Activated CD4-positive, CD25-positive, alpha-beta regulatory T cell (primary cell): ENCODE measurements around the gene ADGRG6.

Source experiments
- DNase-seq, 4 experiments: peaks; one replicate each; lab custom pipeline; 2025; lab: John Stamatoyannopoulos, UW

Gene ADGRG6

DNA sequence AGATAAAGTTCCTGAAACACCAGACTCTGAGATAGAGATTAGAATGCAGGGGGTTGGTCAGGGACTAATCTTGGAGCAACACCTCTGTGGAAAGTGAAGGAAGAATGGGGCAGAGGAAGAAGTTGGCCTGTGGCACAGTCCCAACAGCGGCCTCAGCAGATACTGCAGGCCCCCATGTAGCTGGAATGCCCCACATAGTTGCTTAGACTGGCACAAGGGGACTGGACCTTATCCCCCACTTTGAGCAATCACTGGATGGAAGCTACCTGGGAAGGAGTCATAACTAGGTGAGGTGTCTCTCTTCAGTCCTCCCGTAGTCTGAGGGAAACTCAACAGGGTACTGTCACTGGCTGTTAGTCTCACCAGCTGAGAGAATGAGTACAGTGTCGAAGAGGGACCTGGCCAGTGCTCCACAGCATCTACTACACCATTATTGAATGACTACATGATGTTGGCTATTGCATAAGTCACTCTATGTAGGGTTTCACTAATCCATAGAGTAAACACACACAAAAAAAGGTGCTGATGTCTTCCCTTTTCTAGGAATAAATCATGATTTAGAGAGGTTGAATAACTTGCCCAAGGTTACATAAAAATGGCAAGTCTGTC is 47.5 kb downstream of the ADGRG6 start:
- no peak for DNase-seq

DNA sequence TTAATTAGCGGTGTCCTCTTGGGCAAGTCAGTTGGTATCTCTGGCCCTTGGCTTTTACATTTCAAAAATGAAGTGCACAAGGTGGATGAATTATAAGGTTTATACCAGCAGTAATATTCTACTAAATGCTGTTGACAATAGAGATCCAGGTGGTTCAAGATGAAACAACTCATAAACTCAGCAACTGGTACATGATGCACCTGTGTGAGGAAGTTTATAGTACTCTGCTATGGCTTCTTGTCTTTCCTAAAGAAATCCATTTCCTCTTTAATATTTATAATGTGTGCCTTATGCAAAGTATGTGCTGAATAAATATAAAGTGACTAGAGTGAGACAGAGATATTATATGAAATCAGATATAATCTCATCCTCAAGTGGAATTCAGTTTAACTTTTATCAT is 48.5 kb downstream of the ADGRG6 start:
- no peak for DNase-seq

DNA sequence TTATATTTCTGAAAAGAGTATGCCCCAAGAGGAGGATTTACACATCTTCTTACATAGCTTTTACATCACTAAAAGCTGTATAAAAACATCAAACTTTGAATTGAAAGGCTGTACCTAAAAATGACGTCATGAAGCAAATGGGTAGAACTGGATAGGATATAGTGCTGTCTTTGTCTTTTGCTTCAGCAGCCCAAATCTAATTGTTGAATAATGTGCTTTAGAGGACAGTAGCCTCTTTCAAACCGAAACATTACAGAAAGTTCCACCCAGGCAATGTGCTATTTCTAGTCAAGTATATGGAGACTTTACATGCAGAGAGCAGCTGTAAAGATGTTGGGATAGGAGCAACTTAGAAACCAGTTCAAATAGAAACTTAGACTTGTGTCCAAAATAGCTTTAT is 51.9 kb downstream of the ADGRG6 start:
- DNase-seq, result no peak

DNA sequence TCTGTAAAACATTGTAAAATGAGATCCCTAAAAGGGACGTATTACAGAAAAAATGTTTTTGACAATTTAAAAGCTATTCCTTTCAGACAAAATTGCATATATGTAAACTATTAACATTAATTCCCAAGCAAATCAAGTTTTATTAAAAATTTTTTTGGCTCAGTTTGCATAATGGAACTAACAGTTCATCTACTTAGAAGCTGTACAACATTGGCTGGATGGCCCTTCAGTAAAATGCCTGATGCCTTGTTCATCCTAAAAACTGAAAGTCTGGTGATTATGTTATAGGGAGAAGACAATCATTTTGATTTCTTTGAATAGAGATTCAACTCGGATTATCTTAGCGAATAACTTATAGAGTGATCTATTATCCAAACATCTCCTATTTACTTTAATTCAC is 52.8 kb downstream of the ADGRG6 start:
- no peak for DNase-seq

DNA sequence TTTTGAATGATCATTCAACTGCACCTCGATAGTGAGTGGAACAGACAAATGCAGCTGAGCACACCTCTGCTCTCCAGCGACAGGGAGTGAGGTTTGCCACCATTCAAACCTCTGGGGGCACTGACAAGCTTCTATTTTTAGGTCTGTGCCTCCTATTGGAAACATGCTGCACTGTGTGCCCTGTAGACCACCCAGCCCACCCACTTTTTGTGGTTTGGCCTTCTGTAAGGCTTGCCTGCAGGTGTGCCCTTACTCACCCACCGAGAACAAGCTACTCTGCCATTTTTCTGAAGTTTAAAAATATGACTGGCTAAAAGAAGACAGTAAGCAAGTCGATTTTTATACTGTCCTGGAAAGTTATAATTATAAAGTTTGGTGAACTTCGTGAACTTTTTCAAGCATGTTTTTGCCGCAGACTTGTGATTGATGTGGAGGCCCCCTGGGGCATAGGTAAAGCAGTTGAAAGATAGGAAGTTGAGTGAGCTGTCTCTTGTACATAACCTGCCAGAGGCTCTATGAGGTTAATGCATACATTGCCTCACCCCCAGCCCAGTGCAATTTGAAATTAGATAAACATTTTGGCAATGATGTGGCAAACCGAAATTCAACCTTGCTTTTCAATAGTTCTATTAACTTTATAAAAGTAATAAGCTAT is 53.8 kb downstream of the ADGRG6 start:
- DNase-seq, result no peak

DNA sequence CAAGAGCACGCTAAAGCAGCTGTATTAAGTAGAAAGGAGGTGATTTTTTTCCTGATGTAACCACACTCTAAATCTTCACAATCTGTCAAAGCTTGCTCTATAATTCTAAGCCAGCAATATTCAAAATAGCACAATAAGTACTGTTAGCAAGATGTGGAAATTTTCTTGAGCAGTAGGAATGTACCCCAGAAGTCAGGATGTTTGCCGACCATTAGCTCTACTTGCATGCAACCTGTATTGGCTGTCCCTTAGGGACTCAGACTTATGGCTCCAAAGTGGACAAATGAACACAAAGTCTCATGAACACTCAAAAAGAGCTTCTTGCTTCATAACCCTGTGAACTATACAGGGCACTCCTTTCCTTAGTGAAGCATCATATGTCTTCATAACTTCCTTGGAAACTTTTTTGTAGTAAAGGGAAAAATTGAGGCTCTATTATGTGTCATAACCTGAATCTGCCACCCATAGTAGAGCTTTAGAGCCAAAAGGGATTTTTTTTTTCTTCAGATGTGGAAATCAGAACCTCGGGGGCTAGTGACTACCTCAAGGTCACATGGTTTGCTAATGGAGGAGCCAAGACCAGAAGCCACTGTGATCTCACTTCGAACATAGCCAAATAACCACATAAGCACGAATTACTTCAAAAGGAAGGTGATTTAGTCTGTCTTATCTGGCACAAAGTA is 54.5 kb downstream of the ADGRG6 start:
- DNase-seq, result no peak

DNA sequence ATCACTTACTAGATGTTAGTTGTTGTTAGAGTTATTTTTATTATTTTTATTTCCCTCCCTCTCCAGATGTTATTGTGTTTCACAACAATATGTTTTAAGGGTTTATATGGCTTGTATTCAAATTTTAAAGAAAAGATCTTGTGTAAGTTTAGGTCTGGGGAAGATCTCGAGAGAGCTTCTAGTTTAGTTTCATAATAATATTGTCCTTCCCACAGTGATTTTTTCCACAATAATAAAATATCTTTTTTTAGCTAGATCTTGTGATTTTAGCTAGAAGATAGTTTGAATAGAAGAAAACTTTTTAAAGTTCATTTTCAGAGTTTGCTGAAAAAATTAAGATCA is 55.0 kb downstream of the ADGRG6 start:
- DNase-seq, result no peak

DNA sequence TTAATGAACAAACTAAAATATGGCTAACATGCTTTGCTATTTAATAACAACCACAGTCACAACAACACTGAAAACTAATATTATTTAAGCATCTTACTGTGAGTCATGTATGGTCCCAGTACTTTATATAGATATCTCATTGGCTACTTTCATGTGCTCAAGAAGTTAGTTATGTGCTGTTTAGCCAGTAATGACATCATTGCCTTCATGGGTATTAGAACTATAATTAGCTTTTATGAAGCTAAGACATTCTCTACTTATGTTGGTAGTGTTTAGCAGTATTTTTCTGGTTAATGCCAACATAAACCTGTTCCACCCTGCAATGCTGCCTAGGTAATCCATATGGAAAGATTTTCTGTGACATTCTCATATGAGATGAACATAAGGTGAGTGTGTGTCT is 56.1 kb downstream of the ADGRG6 start:
- no peak for DNase-seq

DNA sequence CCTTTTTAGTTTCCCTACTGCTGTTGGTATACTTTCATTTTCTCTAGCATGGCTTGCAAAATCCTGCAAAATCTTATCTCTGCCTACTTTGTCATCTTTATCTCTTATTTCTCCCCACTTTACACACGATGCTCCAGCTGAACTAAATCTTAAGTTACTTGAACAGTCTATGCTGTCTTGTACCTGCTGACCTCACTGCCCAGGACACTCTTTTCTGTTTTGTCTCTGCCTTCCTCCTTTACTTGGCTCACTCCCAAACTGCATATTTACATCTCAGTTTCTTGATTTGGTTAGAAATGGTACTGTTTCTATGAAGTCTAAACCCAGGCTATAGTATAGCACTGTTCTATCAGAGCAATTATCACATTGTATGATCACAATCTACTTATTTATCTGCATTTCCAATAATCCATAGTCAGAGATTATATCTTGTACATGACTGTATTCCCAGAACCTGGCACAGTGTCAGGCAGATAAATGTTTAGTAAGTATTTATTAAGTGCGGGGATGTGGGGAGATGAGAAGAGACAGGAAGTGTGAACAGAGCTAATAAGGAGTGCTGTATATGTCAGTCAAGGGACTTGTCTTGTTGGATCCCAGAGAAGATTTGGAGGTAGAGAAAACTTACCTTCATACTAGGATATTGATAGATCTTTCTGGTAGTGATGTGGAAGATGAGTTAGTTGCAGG is 57.6 kb downstream of the ADGRG6 start:
- no peak for DNase-seq

DNA sequence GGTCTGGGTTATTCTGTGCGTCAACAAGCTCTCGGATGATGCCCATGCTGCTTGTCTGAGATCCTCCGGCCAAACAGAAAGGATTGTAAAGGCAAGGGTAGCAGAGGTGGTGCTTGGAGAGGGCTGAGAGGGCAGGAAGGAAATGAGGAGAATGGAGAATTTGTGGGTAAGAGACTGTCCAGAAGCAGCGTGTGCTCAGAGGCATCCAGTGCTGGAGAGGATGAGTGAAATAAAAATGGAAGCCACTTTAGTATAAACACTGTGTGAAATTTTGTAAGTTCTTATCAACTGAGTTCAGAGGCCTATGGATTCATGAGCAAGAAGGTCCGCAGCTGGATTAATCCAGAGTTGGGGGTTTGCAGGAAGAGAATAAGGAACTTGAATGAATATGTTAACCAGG is 59.5 kb downstream of the ADGRG6 start:
- no peak for DNase-seq

DNA sequence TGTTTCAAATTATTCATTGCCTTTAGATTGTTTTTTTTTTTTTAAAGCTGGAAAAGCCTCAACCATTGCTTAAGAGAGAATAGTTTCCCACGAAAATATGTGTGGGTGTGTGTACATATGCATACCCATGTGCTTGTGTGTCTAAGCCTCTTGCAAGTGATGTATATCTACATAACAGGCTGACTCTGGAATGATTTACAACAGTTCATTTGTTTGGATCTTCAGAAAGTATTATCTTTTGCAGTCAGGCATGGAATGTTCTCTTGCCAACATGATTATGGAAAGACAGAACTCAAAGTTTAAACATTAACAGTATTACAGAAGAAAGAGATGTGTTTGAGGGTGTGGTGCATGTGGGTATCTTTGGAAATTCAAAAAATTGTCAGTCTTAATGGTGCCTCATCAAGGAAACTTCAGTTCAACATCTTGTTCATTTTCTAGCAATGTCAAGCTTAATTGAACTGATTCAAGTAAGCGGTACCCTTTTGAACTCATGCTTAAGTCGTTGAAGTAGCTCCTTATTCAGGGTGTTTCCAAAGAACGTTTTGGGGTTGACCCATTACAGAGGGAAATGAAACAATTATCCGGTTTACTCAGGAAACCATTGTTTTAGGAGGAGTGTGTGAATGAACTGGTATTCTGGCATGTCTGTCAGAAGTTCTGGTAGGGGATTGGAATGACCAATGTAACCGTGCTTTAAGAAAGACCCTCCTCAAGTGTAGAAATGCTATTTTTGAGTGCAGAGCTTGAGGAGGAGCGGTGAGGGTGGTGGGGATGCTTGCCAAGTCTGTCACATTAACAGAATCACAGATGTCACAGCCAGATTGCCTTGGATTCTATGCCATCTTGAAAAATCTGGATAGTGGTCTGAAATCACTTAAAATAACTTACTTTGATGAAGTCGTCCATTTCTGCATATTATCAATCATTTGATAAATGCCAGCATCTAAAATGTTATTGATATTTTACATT is 60.3 kb downstream of the ADGRG6 start:
- no peak for DNase-seq

DNA sequence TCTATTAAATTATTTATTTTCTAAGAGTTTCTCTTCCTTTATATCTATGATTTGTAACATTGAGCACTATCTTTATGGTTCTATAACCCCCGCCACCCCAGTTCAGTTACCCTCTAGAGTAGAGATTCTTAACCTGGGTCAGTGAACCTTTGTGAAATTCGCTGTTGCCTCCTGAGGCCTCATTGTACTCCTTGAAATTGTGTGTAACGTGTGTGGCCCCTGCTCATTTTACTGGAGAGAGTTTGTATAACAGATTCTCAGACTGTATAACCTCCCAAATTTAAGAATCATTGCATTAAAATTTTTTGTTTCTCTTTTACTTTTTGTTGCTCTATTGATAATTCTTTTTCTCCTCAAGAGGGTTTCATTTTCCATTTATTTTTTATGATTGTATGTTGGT is 65.3 kb downstream of the ADGRG6 start:
- no peak for DNase-seq

DNA sequence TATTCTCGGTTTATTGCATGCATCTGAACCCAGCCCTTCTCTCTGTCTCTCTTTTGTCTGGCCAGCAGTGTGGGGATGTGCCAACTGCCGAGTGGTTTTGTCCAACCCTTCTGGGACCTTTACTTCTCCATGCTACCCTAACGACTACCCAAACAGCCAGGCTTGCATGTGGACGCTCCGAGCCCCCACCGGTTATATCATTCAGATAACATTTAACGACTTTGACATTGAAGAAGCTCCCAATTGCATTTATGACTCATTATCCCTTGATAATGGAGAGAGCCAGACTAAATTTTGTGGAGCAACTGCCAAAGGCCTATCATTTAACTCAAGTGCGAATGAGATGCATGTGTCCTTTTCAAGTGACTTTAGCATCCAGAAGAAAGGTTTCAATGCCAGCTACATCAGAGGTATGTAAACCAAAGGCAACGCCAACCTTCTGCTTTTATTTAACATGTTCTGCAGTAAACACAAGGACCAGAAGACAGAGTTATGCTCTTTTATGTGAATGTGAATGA is 65.8 kb downstream of the ADGRG6 start:
- no peak for DNase-seq

DNA sequence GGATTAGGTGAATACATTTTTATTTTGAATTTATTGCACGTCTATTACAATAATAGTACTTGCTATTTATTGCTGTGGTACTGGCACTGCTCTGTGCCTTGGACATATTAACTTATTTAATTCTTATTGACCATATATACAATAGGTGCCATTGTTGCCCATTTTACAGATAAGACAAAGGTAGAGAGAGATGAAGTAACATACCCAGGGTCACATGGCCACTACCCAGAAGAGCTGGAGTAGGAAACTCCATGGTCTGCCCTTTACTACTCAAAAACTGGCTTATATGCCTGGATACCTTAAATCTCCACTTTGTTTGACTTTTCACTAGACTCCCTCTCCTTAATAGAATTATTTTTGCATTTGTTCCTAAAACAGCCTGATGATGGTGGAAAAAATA is 67.5 kb downstream of the ADGRG6 start:
- DNase-seq, result no peak

DNA sequence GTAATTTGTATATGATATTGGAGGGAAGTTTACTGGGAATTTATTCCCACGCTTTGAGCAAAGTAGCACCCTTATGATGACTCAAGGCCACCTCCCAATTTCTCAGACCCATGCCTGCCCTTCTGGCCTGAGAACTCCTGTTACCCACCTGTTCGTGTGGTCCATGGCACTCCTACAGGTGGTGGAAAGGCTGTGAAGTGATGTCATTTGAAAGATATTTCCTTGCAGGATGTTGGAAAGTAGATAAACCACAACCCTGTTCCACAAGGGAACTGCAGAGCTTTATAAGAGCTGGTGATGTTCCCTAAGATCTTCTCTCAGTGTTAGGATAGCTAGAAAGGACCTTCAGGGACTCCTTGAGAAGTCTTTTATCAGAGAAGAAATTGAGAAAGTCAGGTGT is 70.5 kb downstream of the ADGRG6 start:
- DNase-seq, result no peak

DNA sequence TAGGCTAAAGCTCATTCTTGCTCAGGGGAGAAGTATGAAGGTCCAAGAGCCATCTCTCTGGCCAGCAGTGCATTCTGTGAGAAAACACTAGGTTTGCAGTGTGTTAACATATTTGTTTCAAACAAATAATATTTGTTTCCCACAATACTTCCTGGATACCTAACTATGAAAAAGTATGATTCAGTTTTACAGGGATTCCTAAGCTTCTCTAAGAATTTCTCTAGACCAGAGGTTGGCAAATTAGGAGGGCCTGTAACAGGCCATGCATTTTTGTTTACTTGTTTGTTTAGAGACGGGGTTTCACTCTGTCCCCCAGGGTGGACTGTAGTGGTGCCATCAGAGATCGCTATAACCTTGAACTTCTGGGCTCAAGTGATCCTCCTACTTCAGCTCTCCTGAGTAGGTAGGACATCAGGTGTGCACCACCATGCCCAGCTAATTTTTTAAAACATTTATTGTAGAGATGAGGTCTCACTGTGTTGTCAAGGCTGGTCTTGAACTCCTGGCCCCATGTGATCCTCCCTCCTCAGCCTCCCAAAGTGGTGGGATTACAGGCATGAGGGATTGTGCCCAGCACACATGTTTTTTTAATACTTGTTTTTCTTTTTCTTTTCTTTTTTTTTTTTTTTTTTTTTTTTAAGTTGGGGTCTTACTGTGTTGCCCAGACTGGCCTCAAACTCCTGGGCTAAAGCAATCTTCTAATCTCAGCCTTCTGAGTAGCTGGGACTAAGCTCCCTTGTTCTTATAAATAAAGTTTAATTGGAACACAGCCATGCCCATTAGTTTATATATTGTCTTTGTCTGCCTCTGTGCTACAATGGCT is 71.7 kb downstream of the ADGRG6 start:
- no peak for DNase-seq

DNA sequence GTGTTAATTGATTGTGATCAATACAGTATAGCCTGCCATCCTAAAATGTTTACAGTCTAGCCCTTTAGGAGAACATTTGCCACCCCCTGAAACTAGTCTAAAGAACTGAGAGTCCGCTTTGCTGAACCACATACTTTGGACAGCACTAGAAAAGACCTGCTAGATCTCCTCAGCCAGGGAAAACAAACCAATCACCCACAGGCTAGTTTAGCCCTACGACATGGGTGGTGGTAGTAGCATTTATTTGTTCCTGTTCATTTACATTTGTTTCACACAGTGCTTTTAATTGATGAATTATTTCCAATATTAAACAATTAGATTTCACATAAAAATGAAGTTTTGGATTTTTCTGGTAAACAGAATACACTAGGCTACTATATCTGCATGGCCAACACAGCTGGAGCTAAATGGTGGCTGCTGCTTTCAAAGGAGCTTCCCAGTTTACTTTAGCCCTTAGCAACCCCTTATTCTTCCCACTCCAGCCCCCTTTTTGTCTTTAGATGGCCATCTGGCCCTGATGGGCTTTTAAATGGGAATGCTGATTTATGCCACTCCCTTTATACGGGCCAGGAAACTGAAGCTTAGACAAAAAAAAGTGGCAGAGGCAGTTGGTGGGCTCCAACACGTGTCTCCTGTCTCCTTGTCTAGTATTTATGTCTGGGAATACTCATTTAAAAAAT is 72.4 kb downstream of the ADGRG6 start:
- DNase-seq, result no peak

DNA sequence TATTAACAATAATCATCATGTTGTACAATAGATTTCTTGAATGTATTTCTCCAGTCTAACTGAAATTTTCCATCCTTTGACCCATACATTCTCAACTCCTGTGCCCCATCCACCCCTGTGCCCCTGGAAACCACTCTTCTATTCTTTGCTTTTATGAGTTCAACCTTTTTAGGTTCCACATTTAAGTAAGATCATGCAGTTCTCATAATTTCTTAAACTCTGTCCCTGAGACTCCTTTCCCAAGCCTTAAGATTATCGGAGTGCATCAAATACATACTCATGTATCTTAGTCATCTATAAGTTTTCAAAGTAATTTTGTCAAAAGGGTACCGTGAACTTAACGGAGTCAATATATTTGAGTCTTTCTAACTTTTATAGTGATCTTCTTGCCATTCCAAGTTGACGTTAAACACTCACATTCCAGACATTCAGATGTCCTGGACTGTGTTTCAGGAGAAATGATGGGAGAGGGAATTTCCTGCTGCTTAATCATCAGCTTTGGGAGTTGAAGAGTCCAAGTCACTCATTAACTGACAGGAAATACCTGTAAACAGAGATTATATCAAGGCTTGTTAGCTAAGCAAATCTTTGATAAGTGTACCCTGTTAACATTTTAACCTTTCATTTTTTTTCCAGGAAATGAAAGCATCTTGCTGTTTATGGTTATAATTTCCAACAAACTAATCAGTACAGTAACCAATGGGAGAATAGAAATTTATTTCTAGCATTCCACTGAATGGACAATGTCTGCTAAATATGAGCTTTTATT is 73.3 kb downstream of the ADGRG6 start:
- no peak for DNase-seq

DNA sequence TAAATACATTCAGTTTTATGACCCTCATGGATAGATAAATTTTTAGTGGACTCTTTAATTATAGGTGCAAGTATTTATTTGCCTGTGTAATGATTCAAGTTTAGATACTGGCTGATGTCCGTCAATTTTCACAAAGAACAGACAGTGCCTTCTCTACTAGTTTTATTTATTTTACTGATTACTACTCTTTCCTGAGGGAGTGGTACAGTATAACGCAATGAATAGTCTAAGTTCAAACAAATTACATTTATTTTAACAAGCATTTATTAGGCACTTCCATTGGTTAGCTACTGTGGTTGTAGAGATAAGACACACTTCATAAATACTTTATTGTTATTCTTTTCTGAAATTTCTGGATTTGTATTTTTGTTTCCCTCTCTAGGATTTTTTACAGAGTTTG is 74.3 kb downstream of the ADGRG6 start:
- DNase-seq, result no peak
